ENCODE data around the gene OIP5.
A peak's percentile ranks its signal among the peaks of the same experiment; 100 is the strongest.
"Not testable (repeated sequence)": the region's sequence is repeated elsewhere in the genome, so short reads cannot be mapped to it uniquely, and the experiment has no call there.

OIP5 gene

DNA sequence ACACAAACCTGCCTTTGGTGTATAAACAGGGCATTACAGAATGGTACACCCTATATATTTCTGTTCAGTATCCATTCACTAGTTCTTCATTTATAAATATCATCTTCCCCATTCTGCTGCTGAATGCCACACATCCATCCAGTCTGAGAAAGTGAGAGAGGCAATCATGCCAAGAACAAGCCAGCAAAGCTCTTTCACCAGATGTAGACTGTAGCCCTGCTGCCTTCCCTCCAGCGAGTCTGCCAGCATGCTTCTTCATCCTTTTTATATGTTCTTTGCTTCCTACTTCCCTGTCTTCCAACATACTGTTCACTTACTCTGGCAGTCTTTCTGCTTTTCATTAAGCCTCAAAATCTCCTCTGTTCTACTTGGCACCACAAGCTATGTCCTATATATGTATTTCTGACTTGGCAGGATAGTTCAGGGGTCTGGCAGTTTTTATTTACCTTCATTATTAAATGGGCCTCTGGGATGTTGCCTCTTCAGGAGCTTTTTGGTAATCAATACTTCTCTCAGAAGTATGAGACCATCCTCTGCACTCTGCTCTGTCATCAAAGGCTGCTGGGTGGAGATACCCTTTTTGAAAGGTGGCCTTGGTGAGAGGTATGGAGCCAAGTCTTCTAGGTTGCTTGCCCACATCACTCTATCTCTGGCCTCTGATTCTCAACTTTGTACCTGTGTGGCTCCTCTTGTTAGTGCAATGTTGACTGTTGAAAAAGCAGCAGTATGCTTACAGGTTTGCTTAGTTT lies 52.7 kb downstream of the OIP5 start:
- TF ChIP-seq CTCF (conservative IDR thresholded peaks at IDR 0.05; ENCODE audit: low read depth, low read length) = no peak
- H3K4me3 ChIP-seq (ENCODE audit: low read length) = no peak overlapping the region

GRCh38 chr15:41278319-41278718 lies 54.1 kb downstream of the OIP5 start:
- DNase-seq (ENCODE audit: low read depth) = no peak
- no peak overlapping the region for H3K4me3 ChIP-seq (ENCODE audit: low read length)
- TF ChIP-seq CTCF (conservative IDR thresholded peaks at IDR 0.05; ENCODE audit: low read depth, low read length) = no peak

More for the DNA sequence above, 52.7 kb downstream of the OIP5 start:
- no peak for DNase-seq (ENCODE audit: low read depth)

DNA sequence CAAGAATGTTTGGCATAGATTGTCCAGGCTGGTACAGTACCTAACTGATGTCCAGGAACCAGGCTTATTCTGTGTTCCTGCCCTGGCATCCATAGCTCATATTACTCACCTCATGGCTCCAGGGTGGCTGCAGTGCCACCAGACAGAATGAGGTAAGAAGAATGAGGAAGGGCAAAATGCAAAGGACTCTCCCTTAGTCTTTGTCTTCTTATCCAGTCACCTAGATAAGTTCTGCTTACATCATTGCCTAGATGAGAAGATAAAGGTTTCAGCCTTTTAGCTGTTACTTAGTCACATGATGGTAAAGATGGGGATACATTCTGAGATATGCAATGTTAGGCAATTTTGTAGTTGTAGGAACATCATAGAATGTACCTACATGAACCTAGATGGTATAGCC lies 55.6 kb downstream of the OIP5 start:
- no peak overlapping the region for H3K4me3 ChIP-seq (ENCODE audit: low read length)
- no peak for DNase-seq (ENCODE audit: low read depth)
- TF ChIP-seq CTCF (conservative IDR thresholded peaks at IDR 0.05; ENCODE audit: low read depth, low read length) = no peak

- H3K4me3 ChIP-seq (ENCODE audit: low read length) = no peak overlapping the region
- no peak for TF ChIP-seq CTCF (conservative IDR thresholded peaks at IDR 0.05; ENCODE audit: low read depth, low read length)
- no peak for DNase-seq (ENCODE audit: low read depth)
Measured at GRCh38 chr15:41269887-41270286, 62.5 kb downstream of the OIP5 start.

DNA sequence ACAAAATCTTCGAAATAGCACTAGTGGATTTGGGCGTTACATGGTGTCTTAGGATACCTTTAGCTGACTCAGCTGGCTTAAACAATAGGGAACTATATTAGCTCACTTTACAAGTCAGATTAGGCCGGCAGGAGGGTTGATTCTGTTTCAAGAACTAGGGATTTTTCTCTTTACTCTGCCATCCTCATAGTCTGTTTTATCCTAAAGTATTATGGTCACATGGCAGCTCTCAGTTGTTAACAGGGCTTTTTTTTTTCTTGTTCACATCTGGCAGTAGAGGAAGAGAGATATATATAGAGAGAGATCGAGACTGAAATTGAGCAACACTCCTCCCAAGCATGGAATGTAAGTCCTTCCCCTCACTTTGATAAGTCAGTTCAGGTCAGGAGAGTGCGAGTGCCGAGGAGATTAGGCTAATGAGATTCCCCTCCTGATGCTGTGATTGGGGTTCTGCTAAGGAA lies 68.5 kb downstream of the OIP5 start:
- no peak for TF ChIP-seq CTCF (conservative IDR thresholded peaks at IDR 0.05; ENCODE audit: low read depth, low read length)
- no peak overlapping the region for H3K4me3 ChIP-seq (ENCODE audit: low read length)
- peak; percentile 79 for DNase-seq (ENCODE audit: low read depth)

DNA sequence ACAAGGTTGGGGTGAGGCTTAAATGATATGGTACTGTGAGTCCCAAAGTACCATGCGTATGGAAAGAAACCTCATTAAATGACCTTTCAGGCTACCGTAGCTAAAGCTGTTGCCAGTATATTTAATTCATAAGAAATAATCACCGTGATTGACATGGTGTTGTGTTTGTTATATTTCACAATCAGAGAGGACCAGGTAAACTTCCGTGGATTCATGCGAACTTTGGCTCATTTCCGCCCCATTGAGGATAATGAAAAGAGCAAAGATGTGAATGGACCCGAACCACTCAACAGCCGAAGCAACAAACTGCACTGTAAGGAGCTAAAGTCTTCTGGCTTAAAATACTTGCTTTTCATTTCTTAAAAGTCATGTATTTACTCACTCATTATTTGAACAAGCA lies 69.8 kb downstream of the OIP5 start:
- no peak for DNase-seq (ENCODE audit: low read depth)
- H3K4me3 ChIP-seq (ENCODE audit: low read length) = no peak overlapping the region
- no peak for TF ChIP-seq CTCF (conservative IDR thresholded peaks at IDR 0.05; ENCODE audit: low read depth, low read length)

GRCh38 chr15:41260924-41261323 lies 71.5 kb downstream of the OIP5 start:
- H3K4me3 ChIP-seq (ENCODE audit: low read length); DNase-seq (ENCODE audit: low read depth): not testable (repeated sequence)
